GM23338 (cell line): ENCODE data around the gene TMEM114. TPM values are rescaled to one million over a fixed set of nuclear protein-coding genes. Genes with fewer than 3 reads are reported as not detected.

ENCODE experiments used
- ATAC-seq: fragments of 200-7000 bp; cut with Tn5 transposase; 3 replicates; pipeline ENCODE4 v1.9.1; 2020
- DNase-seq: peaks from one replicate; pipeline ENCODE4 v3.0.0-alpha.2; 2015; ENCODE audit warnings: low spot score
- H2AFZ ChIP-seq: fragments of 200-600 bp; sonication (generic); 2 replicates; pipeline ENCODE4 v1.8.0; 2016; ENCODE audit warnings: antibody characterized with exemption, mild to moderate bottlenecking, moderate library complexity
- H3F3A ChIP-seq: fragments of 200-600 bp; sonication (generic); replicated peaks from 2 replicates; pipeline ENCODE4 v1.8.0; 2017; ENCODE audit warnings: antibody characterized with exemption, mixed run types, low read depth
- H3K27ac ChIP-seq: fragments of 200-600 bp; sonication (generic); 2 replicates; pipeline ENCODE4 v1.6.1; 2016; ENCODE audit warnings: low read depth
- H3K27me3 ChIP-seq: fragments of 200-600 bp; sonication (generic); 2 replicates; pipeline ENCODE4 v1.8.0; 2016; ENCODE audit warnings: mild to moderate bottlenecking, mixed run types, moderate library complexity; ENCODE audit not compliant: insufficient read depth
- H3K36me3 ChIP-seq: fragments of 200-600 bp; sonication (generic); 2 replicates; pipeline ENCODE4 v1.8.0; 2016; ENCODE audit warnings: mild to moderate bottlenecking; ENCODE audit not compliant: insufficient read depth
- H3K4me1 ChIP-seq: fragments of 200-600 bp; sonication (generic); 2 replicates; pipeline ENCODE4 v1.8.0; 2016; ENCODE audit warnings: mild to moderate bottlenecking, moderate library complexity; ENCODE audit not compliant: insufficient read depth
- H3K4me2 ChIP-seq: fragments of 200-600 bp; sonication (generic); 2 replicates; pipeline ENCODE4 v1.7.1; 2017; ENCODE audit warnings: mixed run types
- H3K4me3 ChIP-seq: fragments of 200-600 bp; sonication (generic); 2 replicates; pipeline ENCODE4 v1.6.1; 2016; ENCODE audit warnings: mixed run types
- H3K79me2 ChIP-seq: fragments of 200-600 bp; sonication (generic); replicated peaks from 2 replicates; pipeline ENCODE4 v1.8.0; 2017; ENCODE audit warnings: mild to moderate bottlenecking; ENCODE audit not compliant: insufficient read depth
- H3K9me2 ChIP-seq: fragments of 200-600 bp; sonication (generic); 2 replicates; pipeline ENCODE4 v1.8.0; 2017; ENCODE audit not compliant: insufficient read depth
- H4K20me1 ChIP-seq: fragments of 200-600 bp; sonication (generic); replicated peaks from 2 replicates; pipeline ENCODE4 v1.8.0; 2017; ENCODE audit warnings: mild to moderate bottlenecking; ENCODE audit not compliant: insufficient read depth
- H3K27ac Mint-ChIP-seq: 2 replicates; pipeline ENCODE4 v1.8.0; 2020; ENCODE audit warnings: inconsistent platforms, mild to moderate bottlenecking, moderate library complexity, mixed read lengths
- H3K27me3 Mint-ChIP-seq: 3 replicates; pipeline ENCODE4 v1.8.0; 2022; ENCODE audit warnings: low read depth, mild to moderate bottlenecking, moderate library complexity, mixed read lengths, inconsistent platforms; ENCODE audit not compliant: insufficient read depth, poor library complexity
- H3K36me3 Mint-ChIP-seq: 3 replicates; pipeline ENCODE4 v1.8.0; 2021; ENCODE audit warnings: low read depth, mild to moderate bottlenecking, inconsistent platforms, moderate library complexity, mixed read lengths
- H3K4me1 Mint-ChIP-seq: 3 replicates; pipeline ENCODE4 v1.8.0; 2020; ENCODE audit warnings: mild to moderate bottlenecking, inconsistent platforms, mixed read lengths
- H3K4me3 Mint-ChIP-seq: 3 replicates; pipeline ENCODE4 v1.8.0; 2021; ENCODE audit warnings: moderate library complexity, mild to moderate bottlenecking, inconsistent platforms, mixed read lengths
- H3K9me3 Mint-ChIP-seq: 3 replicates; pipeline ENCODE4 v1.8.0; 2020; ENCODE audit warnings: moderate library complexity, mild to moderate bottlenecking, inconsistent platforms, mixed read lengths
- CREB1 ChIP-seq: fragments of 250-450 bp; sonication (Bioruptor Pico); IDR thresholded peaks from 2 replicates; pipeline ENCODE4 v1.5.0; 2020; ENCODE audit warnings: low read depth, mild to moderate bottlenecking, moderate library complexity
- EZH2 ChIP-seq: fragments of 200-600 bp; sonication (generic); IDR thresholded peaks from one replicate; pipeline ENCODE4 v1.8.0; 2017; ENCODE audit warnings: antibody characterized with exemption, mild to moderate bottlenecking, low read depth; ENCODE audit not compliant: unreplicated experiment
- EZH2phosphoT487 ChIP-seq: fragments of 200-600 bp; sonication (generic); IDR thresholded peaks from one replicate; pipeline ENCODE4 v1.8.1; 2018; ENCODE audit warnings: antibody characterized with exemption; ENCODE audit not compliant: unreplicated experiment
- JUNB ChIP-seq: IDR thresholded peaks from one replicate; pipeline ENCODE4 v1.6.1; 2016; ENCODE audit warnings: antibody characterized with exemption; ENCODE audit not compliant: unreplicated experiment
- NANOG ChIP-seq: IDR thresholded peaks from 2 replicates; pipeline ENCODE4 v1.6.1; 2016; ENCODE audit warnings: antibody characterized with exemption, borderline replicate concordance
- POLR2AphosphoS5 ChIP-seq: IDR thresholded peaks from 2 replicates; pipeline ENCODE4 v1.6.1; 2016; ENCODE audit warnings: antibody characterized with exemption, low read depth
- STAT1 ChIP-seq: IDR thresholded peaks from one replicate; pipeline ENCODE4 v1.6.1; 2016; ENCODE audit warnings: antibody characterized with exemption; ENCODE audit not compliant: unreplicated experiment
- ZNF114 ChIP-seq: fragments of 250-450 bp; sonication (Bioruptor Pico); IDR thresholded peaks from 2 replicates; pipeline ENCODE4 v1.5.0; 2020; ENCODE audit warnings: mild to moderate bottlenecking, moderate library complexity
- ZNF331 ChIP-seq: fragments of 250-450 bp; sonication (Bioruptor Pico); IDR thresholded peaks from 2 replicates; pipeline ENCODE4 v1.5.0; 2020; ENCODE audit warnings: low read depth, mild to moderate bottlenecking, moderate library complexity
- polyA plus RNA-seq: library from polyadenylated mRNA; unstranded; fragments of >200 nt; fragmentation: Nextera tagmentation; extraction: Ambion mirVana; gene quantifications from 2 replicates; pipeline ENCODE4 v1.2.1, GENCODE V29; 2016
- total RNA-seq: library from RNA; depleted of rRNA; stranded (reverse); fragments of >200 nt; shearing (Covaris generic); gene quantifications from 2 replicates; pipeline ENCODE4 v1.2.3, GENCODE V29; 2014
- TF ChIP-seq, protein P1 (sequence below): IDR thresholded peaks from 2 replicates; pipeline ENCODE4 v1.6.1; 2016; ENCODE audit warnings: antibody characterized with exemption
- TF ChIP-seq, protein P2 (sequence below): fragments of 250-450 bp; sonication (Bioruptor Pico); IDR thresholded peaks from 2 replicates; pipeline ENCODE4 v1.5.0; 2020; ENCODE audit warnings: mild to moderate bottlenecking, moderate library complexity
- TF ChIP-seq, protein P3 (sequence below): IDR thresholded peaks from one replicate; pipeline ENCODE4 v1.6.1; 2018; ENCODE audit warnings: antibody characterized with exemption; ENCODE audit not compliant: unreplicated experiment
- TF ChIP-seq, protein P4 (sequence below), 2 experiments: fragments of 200-600 bp in 1 of 2; sonication (generic) in 1 of 2; conservative IDR thresholded peaks; 2 replicates each; pipeline versions ENCODE4 v1.5.1 to v1.6.1; 2016 to 2017; ENCODE audit warnings: antibody characterized with exemption in 2 of 2, low read depth in 2 of 2, mild to moderate bottlenecking in 2 of 2, moderate library complexity in 1 of 2

TMEM114 gene
- total and polyA plus RNA-seq, 2 experiments from 2014 or later: 0.47 to 0.52 TPM

DNA sequence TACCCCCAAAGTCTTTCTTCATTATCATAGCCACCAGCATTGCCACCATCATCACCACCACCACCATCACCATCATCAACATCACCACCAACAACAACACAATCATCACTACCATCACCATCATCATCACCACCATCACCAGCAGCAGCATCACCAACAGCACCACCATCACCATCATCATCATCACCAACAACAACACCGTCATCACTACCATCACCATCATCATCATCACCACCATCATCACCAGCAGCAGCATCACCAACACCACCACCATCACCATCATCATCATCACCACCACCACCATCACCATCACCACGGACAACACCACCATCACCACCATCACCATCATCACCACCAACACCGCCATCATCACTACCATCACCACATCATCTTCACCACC is 500 bp upstream of the TMEM114 start:
- H3K27ac ChIP-seq: no peak overlapping the region
- Mint-ChIP-seq H3K9me3 (peaks cover 3% of the 10 kb centered on the region; the same call in 2 of the 3 replicates), H3K36me3 (no peaks in the 10 kb centered on the region), H3K4me3 (no peak overlapping the region), H3K4me1 (peaks cover 9% of the 10 kb centered on the region; the same call in 2 of the 3 replicates), H3K27ac (no peak overlapping the region), H3K27me3 (peaks cover 25% of the 10 kb centered on the region)
- no peak for ATAC-seq
- DNase-seq: no peak
- H2AFZ ChIP-seq: no peak overlapping the region; the same call in 1 of the 2 replicates
- H3F3A ChIP-seq: no peaks in the 10 kb centered on the region
- peaks cover 62% of the 10 kb centered on the region for H3K27me3 ChIP-seq
- peak overlapping the region; percentile 84 for H3K4me3 ChIP-seq
- H4K20me1 ChIP-seq: no peaks in the 10 kb centered on the region
- H3K36me3 ChIP-seq: no peaks in the 10 kb centered on the region
- peak overlapping the region; percentile 98; the same call in 1 of the 2 replicates for H3K4me2 ChIP-seq
- H3K79me2 ChIP-seq: no peaks in the 10 kb centered on the region
- no peaks in the 10 kb centered on the region; the same call in 1 of the 2 replicates for H3K4me1 ChIP-seq
- peaks cover 11% of the 10 kb centered on the region; the same call in 1 of the 2 replicates for H3K9me2 ChIP-seq
- TF ChIP-seq JUNB (no peak), CREB1 (no peak), NANOG (no peak), EZH2 (no peak), ZNF114 (CRISPR knock-in tag) (no peak), EZH2phosphoT487 (no peak), STAT1 (no peak), ZNF331 (CRISPR knock-in tag) (no peak), POLR2AphosphoS5 (no peak)
- TF ChIP-seq, protein P1, sequence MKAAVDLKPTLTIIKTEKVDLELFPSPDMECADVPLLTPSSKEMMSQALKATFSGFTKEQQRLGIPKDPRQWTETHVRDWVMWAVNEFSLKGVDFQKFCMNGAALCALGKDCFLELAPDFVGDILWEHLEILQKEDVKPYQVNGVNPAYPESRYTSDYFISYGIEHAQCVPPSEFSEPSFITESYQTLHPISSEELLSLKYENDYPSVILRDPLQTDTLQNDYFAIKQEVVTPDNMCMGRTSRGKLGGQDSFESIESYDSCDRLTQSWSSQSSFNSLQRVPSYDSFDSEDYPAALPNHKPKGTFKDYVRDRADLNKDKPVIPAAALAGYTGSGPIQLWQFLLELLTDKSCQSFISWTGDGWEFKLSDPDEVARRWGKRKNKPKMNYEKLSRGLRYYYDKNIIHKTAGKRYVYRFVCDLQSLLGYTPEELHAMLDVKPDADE: no peak
- TF ChIP-seq, protein P2, sequence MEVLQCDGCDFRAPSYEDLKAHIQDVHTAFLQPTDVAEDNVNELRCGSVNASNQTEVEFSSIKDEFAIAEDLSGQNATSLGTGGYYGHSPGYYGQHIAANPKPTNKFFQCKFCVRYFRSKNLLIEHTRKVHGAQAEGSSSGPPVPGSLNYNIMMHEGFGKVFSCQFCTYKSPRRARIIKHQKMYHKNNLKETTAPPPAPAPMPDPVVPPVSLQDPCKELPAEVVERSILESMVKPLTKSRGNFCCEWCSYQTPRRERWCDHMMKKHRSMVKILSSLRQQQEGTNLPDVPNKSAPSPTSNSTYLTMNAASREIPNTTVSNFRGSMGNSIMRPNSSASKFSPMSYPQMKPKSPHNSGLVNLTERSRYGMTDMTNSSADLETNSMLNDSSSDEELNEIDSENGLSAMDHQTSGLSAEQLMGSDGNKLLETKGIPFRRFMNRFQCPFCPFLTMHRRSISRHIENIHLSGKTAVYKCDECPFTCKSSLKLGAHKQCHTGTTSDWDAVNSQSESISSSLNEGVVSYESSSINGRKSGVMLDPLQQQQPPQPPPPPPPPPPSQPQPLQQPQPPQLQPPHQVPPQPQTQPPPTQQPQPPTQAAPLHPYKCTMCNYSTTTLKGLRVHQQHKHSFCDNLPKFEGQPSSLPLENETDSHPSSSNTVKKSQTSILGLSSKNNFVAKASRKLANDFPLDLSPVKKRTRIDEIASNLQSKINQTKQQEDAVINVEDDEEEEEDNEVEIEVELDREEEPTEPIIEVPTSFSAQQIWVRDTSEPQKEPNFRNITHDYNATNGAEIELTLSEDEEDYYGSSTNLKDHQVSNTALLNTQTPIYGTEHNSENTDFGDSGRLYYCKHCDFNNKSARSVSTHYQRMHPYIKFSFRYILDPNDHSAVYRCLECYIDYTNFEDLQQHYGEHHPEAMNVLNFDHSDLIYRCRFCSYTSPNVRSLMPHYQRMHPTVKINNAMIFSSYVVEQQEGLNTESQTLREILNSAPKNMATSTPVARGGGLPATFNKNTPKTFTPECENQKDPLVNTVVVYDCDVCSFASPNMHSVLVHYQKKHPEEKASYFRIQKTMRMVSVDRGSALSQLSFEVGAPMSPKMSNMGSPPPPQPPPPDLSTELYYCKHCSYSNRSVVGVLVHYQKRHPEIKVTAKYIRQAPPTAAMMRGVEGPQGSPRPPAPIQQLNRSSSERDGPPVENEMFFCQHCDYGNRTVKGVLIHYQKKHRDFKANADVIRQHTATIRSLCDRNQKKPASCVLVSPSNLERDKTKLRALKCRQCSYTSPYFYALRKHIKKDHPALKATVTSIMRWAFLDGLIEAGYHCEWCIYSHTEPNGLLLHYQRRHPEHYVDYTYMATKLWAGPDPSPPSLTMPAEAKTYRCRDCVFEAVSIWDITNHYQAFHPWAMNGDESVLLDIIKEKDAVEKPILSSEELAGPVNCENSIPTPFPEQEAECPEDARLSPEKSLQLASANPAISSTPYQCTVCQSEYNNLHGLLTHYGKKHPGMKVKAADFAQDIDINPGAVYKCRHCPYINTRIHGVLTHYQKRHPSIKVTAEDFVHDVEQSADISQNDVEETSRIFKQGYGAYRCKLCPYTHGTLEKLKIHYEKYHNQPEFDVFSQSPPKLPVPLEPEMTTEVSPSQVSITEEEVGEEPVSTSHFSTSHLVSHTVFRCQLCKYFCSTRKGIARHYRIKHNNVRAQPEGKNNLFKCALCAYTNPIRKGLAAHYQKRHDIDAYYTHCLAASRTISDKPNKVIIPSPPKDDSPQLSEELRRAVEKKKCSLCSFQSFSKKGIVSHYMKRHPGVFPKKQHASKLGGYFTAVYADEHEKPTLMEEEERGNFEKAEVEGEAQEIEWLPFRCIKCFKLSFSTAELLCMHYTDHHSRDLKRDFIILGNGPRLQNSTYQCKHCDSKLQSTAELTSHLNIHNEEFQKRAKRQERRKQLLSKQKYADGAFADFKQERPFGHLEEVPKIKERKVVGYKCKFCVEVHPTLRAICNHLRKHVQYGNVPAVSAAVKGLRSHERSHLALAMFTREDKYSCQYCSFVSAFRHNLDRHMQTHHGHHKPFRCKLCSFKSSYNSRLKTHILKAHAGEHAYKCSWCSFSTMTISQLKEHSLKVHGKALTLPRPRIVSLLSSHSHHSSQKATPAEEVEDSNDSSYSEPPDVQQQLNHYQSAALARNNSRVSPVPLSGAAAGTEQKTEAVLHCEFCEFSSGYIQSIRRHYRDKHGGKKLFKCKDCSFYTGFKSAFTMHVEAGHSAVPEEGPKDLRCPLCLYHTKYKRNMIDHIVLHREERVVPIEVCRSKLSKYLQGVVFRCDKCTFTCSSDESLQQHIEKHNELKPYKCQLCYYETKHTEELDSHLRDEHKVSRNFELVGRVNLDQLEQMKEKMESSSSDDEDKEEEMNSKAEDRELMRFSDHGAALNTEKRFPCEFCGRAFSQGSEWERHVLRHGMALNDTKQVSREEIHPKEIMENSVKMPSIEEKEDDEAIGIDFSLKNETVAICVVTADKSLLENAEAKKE (CRISPR knock-in tag): no peak
- TF ChIP-seq, protein P3, sequence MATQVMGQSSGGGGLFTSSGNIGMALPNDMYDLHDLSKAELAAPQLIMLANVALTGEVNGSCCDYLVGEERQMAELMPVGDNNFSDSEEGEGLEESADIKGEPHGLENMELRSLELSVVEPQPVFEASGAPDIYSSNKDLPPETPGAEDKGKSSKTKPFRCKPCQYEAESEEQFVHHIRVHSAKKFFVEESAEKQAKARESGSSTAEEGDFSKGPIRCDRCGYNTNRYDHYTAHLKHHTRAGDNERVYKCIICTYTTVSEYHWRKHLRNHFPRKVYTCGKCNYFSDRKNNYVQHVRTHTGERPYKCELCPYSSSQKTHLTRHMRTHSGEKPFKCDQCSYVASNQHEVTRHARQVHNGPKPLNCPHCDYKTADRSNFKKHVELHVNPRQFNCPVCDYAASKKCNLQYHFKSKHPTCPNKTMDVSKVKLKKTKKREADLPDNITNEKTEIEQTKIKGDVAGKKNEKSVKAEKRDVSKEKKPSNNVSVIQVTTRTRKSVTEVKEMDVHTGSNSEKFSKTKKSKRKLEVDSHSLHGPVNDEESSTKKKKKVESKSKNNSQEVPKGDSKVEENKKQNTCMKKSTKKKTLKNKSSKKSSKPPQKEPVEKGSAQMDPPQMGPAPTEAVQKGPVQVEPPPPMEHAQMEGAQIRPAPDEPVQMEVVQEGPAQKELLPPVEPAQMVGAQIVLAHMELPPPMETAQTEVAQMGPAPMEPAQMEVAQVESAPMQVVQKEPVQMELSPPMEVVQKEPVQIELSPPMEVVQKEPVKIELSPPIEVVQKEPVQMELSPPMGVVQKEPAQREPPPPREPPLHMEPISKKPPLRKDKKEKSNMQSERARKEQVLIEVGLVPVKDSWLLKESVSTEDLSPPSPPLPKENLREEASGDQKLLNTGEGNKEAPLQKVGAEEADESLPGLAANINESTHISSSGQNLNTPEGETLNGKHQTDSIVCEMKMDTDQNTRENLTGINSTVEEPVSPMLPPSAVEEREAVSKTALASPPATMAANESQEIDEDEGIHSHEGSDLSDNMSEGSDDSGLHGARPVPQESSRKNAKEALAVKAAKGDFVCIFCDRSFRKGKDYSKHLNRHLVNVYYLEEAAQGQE: no peak
- TF ChIP-seq, protein P4, sequence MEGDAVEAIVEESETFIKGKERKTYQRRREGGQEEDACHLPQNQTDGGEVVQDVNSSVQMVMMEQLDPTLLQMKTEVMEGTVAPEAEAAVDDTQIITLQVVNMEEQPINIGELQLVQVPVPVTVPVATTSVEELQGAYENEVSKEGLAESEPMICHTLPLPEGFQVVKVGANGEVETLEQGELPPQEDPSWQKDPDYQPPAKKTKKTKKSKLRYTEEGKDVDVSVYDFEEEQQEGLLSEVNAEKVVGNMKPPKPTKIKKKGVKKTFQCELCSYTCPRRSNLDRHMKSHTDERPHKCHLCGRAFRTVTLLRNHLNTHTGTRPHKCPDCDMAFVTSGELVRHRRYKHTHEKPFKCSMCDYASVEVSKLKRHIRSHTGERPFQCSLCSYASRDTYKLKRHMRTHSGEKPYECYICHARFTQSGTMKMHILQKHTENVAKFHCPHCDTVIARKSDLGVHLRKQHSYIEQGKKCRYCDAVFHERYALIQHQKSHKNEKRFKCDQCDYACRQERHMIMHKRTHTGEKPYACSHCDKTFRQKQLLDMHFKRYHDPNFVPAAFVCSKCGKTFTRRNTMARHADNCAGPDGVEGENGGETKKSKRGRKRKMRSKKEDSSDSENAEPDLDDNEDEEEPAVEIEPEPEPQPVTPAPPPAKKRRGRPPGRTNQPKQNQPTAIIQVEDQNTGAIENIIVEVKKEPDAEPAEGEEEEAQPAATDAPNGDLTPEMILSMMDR (conservative IDR thresholded peaks at IDR 0.05; ENCODE audit: low read depth in 2 of 2): no peak
